H1 (cell line): ENCODE data around the gene DCAF15. TPM values are rescaled to one million over a fixed set of nuclear protein-coding genes. Genes with fewer than 3 reads are reported as not detected.

Experiments
- CTCF ChIA-PET: fragments of 300-600 bp; sonication (Branson Sonifier 250); formaldehyde crosslinking; loops from one replicate; lab custom pipeline; 2021; ENCODE audit not compliant: partially characterized antibody; lab: Charles Lee
- POLR2A ChIA-PET: fragments of 300-600 bp; sonication (Branson Sonifier 250); formaldehyde crosslinking; loops from one replicate; lab custom pipeline; 2021; ENCODE audit warnings: inconsistent platforms; ENCODE audit not compliant: partially characterized antibody; lab: Charles Lee
- DNase-seq, 2 experiments: peaks; one replicate each; pipeline versions ENCODE4 v3.0.0 to v3.0.0-alpha.2; 2010 to 2022; ENCODE audit warnings: low spot score in 2 of 2, low read depth in 1 of 2, mixed read lengths in 1 of 2
- FAIRE-seq: peaks from 2 replicates; lab custom pipeline; 2011; peaks lifted over from hg19 to GRCh38; lab: Jason Lieb, UNC
- H2AFZ ChIP-seq: 2 replicates; pipeline ENCODE4 v1.8.1; 2012; ENCODE audit warnings: low read length, inconsistent platforms
- H2AK5ac ChIP-seq: 2 replicates; pipeline ENCODE4 v1.6.1; 2013; ENCODE audit warnings: low read depth, low read length
- H2BK120ac ChIP-seq: replicated peaks from 2 replicates; pipeline ENCODE3; 2013; ENCODE audit warnings: low read depth, low read length, inconsistent platforms
- H2BK12ac ChIP-seq: 2 replicates; pipeline ENCODE4 v1.6.1; 2013; ENCODE audit warnings: low read depth, low read length
- H2BK15ac ChIP-seq: 2 replicates; pipeline ENCODE4 v1.6.1; 2013; ENCODE audit warnings: low read length
- H2BK20ac ChIP-seq: 2 replicates; pipeline ENCODE4 v1.6.1; 2013; ENCODE audit warnings: low read length
- H2BK5ac ChIP-seq: 2 replicates; pipeline ENCODE4 v1.6.1; 2013; ENCODE audit warnings: low read depth, low read length
- H3K14ac ChIP-seq: 2 replicates; pipeline ENCODE4 v1.6.1; 2013; ENCODE audit warnings: inconsistent platforms; ENCODE audit not compliant: insufficient read length
- H3K18ac ChIP-seq: 2 replicates; pipeline ENCODE4 v1.6.1; 2013; ENCODE audit warnings: low read length; ENCODE audit errors: extremely low read depth
- H3K23ac ChIP-seq: 2 replicates; pipeline ENCODE4 v1.6.1; 2013; ENCODE audit warnings: inconsistent platforms; ENCODE audit not compliant: insufficient read length
- H3K23me2 ChIP-seq: 2 replicates; pipeline ENCODE4 v1.6.1; 2013; ENCODE audit warnings: low read depth, low read length
- H3K27ac ChIP-seq: 2 replicates; pipeline ENCODE4 v1.6.1; 2011; ENCODE audit warnings: low read depth, low read length, inconsistent platforms
- H3K27me3 ChIP-seq, 4 experiments: replicated peaks in 1 of 4; 1 replicate in 1 of 4; 2 replicates in 3 of 4; pipeline versions ENCODE4 v1.6.1 to v1.8.1; 2011 to 2013; ENCODE audit warnings: low read length in 3 of 4, mild to moderate bottlenecking in 3 of 4, inconsistent platforms in 2 of 4, mixed read lengths in 2 of 4, moderate library complexity in 1 of 4; ENCODE audit not compliant: control insufficient read depth in 3 of 4, insufficient read depth in 3 of 4; ENCODE audit errors: extremely low read depth in 1 of 4
- H3K36me3 ChIP-seq, 4 experiments: 2 replicates each; pipeline versions ENCODE4 v1.6.1 to v1.8.1; 2011 to 2013; ENCODE audit warnings: mild to moderate bottlenecking in 4 of 4, low read length in 3 of 4, moderate library complexity in 2 of 4, control low read depth in 1 of 4, inconsistent platforms in 1 of 4; ENCODE audit not compliant: insufficient read depth in 4 of 4, control insufficient read depth in 2 of 4
- H3K4ac ChIP-seq: replicated peaks from 2 replicates; pipeline ENCODE3; 2013; ENCODE audit warnings: low read length, low read depth, mixed read lengths, inconsistent platforms; ENCODE audit not compliant: insufficient read length
- H3K4me1 ChIP-seq, 4 experiments: replicated peaks in 1 of 4; 1 replicate in 1 of 4; 2 replicates in 3 of 4; pipeline versions ENCODE4 v1.6.1 to v1.8.1; 2011 to 2013; ENCODE audit warnings: low read length in 3 of 4, inconsistent platforms in 2 of 4, mixed read lengths in 1 of 4; ENCODE audit not compliant: insufficient read depth in 4 of 4, control insufficient read depth in 3 of 4
- H3K4me2 ChIP-seq, 2 experiments: 2 replicates each; pipeline versions ENCODE4 v1.6.1 to v1.8.1; 2011 to 2013; ENCODE audit warnings: low read depth in 2 of 2, low read length in 2 of 2, control low read depth in 1 of 2, inconsistent platforms in 1 of 2, mild to moderate bottlenecking in 1 of 2; ENCODE audit not compliant: insufficient read depth in 1 of 2
- H3K4me3 ChIP-seq, 4 experiments: fragments of 200-600, 300-600 bp in 1 of 4; sonication (generic), shearing (Covaris generic), sonication (Bioruptor Twin) in 1 of 4; 2 replicates each; pipeline versions ENCODE4 v1.5.1 to v1.8.1; 2011 to 2016; ENCODE audit warnings: low read length in 4 of 4, low read depth in 3 of 4, control low read depth in 2 of 4, inconsistent platforms in 2 of 4, mild to moderate bottlenecking in 2 of 4, mixed read lengths in 1 of 4, moderate library complexity in 1 of 4; ENCODE audit not compliant: insufficient read depth in 2 of 4; ENCODE audit errors: extremely low read depth in 1 of 4
- H3K56ac ChIP-seq: replicated peaks from 2 replicates; pipeline ENCODE3; 2013; ENCODE audit warnings: low read depth, mild to moderate bottlenecking, mixed read lengths, low read length, inconsistent platforms; ENCODE audit not compliant: insufficient read length
- H3K79me1 ChIP-seq: 2 replicates; pipeline ENCODE4 v1.6.1; 2013; ENCODE audit warnings: low read depth, low read length, control low read depth
- H3K79me2 ChIP-seq, 2 experiments: 2 replicates each; pipeline versions ENCODE4 v1.6.1 to v1.8.1; 2012 to 2013; ENCODE audit warnings: low read length in 2 of 2, mild to moderate bottlenecking in 2 of 2, inconsistent platforms in 1 of 2; ENCODE audit not compliant: insufficient read depth in 2 of 2, control insufficient read depth in 1 of 2
- H3K9ac ChIP-seq, 4 experiments: replicated peaks in 1 of 4; 1 replicate in 1 of 4; 2 replicates in 3 of 4; pipeline versions ENCODE4 v1.6.1 to v1.8.1; 2011 to 2013; ENCODE audit warnings: low read depth in 3 of 4, low read length in 3 of 4, control low read depth in 2 of 4, mild to moderate bottlenecking in 2 of 4, moderate library complexity in 2 of 4, inconsistent platforms in 1 of 4; ENCODE audit errors: extremely low read depth in 1 of 4
- H3K9me3 ChIP-seq, 2 experiments: 2 replicates each; pipeline versions ENCODE4 v1.6.1 to v1.8.1; 2012 to 2013; ENCODE audit warnings: mild to moderate bottlenecking in 2 of 2, moderate library complexity in 2 of 2, control low read depth in 1 of 2, inconsistent platforms in 1 of 2, low read depth in 1 of 2, low read length in 1 of 2, mixed read lengths in 1 of 2; ENCODE audit not compliant: insufficient read depth in 2 of 2
- H4K20me1 ChIP-seq, 2 experiments: replicated peaks in 1 of 2; 2 replicates each; pipeline versions ENCODE3 to v1.8.1; 2011 to 2013; ENCODE audit warnings: inconsistent platforms in 2 of 2, low read length in 2 of 2, mild to moderate bottlenecking in 1 of 2; ENCODE audit not compliant: insufficient read depth in 2 of 2, control insufficient read depth in 1 of 2
- H4K5ac ChIP-seq: 2 replicates; pipeline ENCODE4 v1.6.1; 2013; ENCODE audit warnings: low read length, low read depth, mixed read lengths, inconsistent platforms; ENCODE audit not compliant: insufficient read length
- H4K8ac ChIP-seq: 2 replicates; pipeline ENCODE4 v1.8.0; 2013; ENCODE audit warnings: mild to moderate bottlenecking, moderate library complexity, low read length, inconsistent platforms; ENCODE audit not compliant: insufficient read depth; ENCODE audit errors: extremely low read depth
- H4K91ac ChIP-seq: replicated peaks from 2 replicates; pipeline ENCODE3; 2013; ENCODE audit warnings: low read length, mixed read lengths, inconsistent platforms; ENCODE audit not compliant: insufficient read length
- ATF2 ChIP-seq: IDR thresholded peaks from 2 replicates; pipeline ENCODE4 v1.6.1; 2012; ENCODE audit warnings: low read length, inconsistent platforms
- CEBPB ChIP-seq: IDR thresholded peaks from 2 replicates; pipeline ENCODE4 v1.6.1; 2012; ENCODE audit warnings: low read depth, low read length
- CHD1 ChIP-seq: IDR thresholded peaks from 2 replicates; pipeline ENCODE4 v1.6.1; 2012; ENCODE audit warnings: low read depth, low read length, improper control_type of control experiment
- CREB1 ChIP-seq: IDR thresholded peaks from 2 replicates; pipeline ENCODE4 v1.6.1; 2012; ENCODE audit warnings: inconsistent platforms
- KDM5A ChIP-seq: fragments of 200-600 bp; IDR thresholded peaks from 2 replicates; pipeline ENCODE4 v1.7.1; 2012; ENCODE audit warnings: mild to moderate bottlenecking, low read length, inconsistent platforms, mixed read lengths
- SIN3A ChIP-seq, 2 experiments: IDR thresholded peaks in 1 of 2; conservative IDR thresholded peaks in 1 of 2; 2 replicates each; pipeline ENCODE4 v1.6.1; 2011 to 2012; ENCODE audit warnings: low read length in 2 of 2, improper control_type of control experiment in 1 of 2, low read depth in 1 of 2, mild to moderate bottlenecking in 1 of 2
- SIX5 ChIP-seq: IDR thresholded peaks from 2 replicates; pipeline ENCODE4 v1.6.1; 2011; ENCODE audit warnings: mild to moderate bottlenecking, low read depth, low read length
- TAF1 ChIP-seq: IDR thresholded peaks from 2 replicates; pipeline ENCODE4 v1.6.1; 2011; ENCODE audit warnings: mild to moderate bottlenecking, low read depth, low read length
- WGBS, 2 experiments: shearing (Covaris generic) in 1 of 2; methylation state at CpG; one replicate each; pipeline versions ENCODE4 v1.1.6 to v1.1.7; 2013 to 2015; ENCODE audit warnings: low lambda C conversion rate in 2 of 2, mixed read lengths in 2 of 2, inconsistent platforms in 1 of 2, low coverage in 1 of 2, missing lambda C conversion rate in 1 of 2; ENCODE audit not compliant: insufficient replicate concordance in 2 of 2, insufficient coverage in 1 of 2, insufficient read length in 1 of 2; ENCODE audit errors: extremely low coverage in 1 of 2, missing lambda C conversion rate in 1 of 2; 5-methylcytosine and 5-hydroxymethylcytosine counted together
- polyA plus RNA-seq, 7 experiments: library from polyadenylated mRNA; depleted of rRNA in 3 of 7; stranded (reverse) in 5 of 7; unstranded in 2 of 7; fragments of >200 nt in 5 of 7; fragments of 200-250 nt in 2 of 7; gene quantifications; 1 replicate in 5 of 7; 2 replicates in 1 of 7; 4 replicates in 1 of 7; pipeline versions ENCODE4 v1.2.1 to v1.2.3, GENCODE V29; 2011 to 2013; ENCODE audit warnings: missing spikeins in 2 of 7, mixed read lengths in 2 of 7
- total RNA-seq: library from RNA; stranded (reverse); fragmentation: NEBNext Ultra II Directional; extraction: Animal tissue kit (Norgen Biotek cat#: 25700); gene quantifications from 2 replicates; pipeline ENCODE4 v1.2.1, GENCODE V29; 2021

The DCAF15 gene
- total and polyA plus RNA-seq, 2 of the 8 experiments (the other 6 are each of a cell fraction or from before 2014, with no cell fraction given) = 68.7 to 80.8 TPM

GRCh38 chr19:13932149-13932637, 20.1 kb upstream of the DCAF15 start:
- H4K5ac ChIP-seq = no peak overlapping the region
- peaks cover 3 to 27% (median 9%) of the 10 kb centered on the region in 4 experiments for H3K4me1 ChIP-seq
- peaks cover 0 to 6% of the 10 kb centered on the region in 2 experiments for H4K20me1 ChIP-seq
- no peaks in the 10 kb centered on the region for H3K79me2 ChIP-seq
- H2BK12ac ChIP-seq = no peak overlapping the region
- no peak overlapping the region for H3K27ac ChIP-seq
- H2BK15ac ChIP-seq = no peak overlapping the region
- H3K9me3 ChIP-seq = no peaks in the 10 kb centered on the region
- no peak overlapping the region for H3K9ac ChIP-seq
- H2AK5ac ChIP-seq = no peak overlapping the region
- ChIA-PET POLR2A (interaction anchor here (1.2 to 5.4 kb wide), 7 partner anchors 8 to 55 kb away, joined by 3 to 39 read pairs (median 9); partner anchors contain the start of gene DCAF15), CTCF (interaction anchor here (0.8 to 3.5 kb wide), 15 partner anchors 13 to 141 kb away, joined by 3 to 19 read pairs (median 6); partner anchors contain the start of genes MISP3 and PALM3)
- FAIRE-seq = no peak
- no peak overlapping the region for H3K4me3 ChIP-seq
- no peak overlapping the region for H4K91ac ChIP-seq
- H3K18ac ChIP-seq = no peak overlapping the region
- no peaks in the 10 kb centered on the region for H3K27me3 ChIP-seq
- H2BK120ac ChIP-seq = no peak overlapping the region
- H3K4ac ChIP-seq = no peak overlapping the region
- 91% methylated on average over 6 of the region's 6 CpGs; no CpG with 5 or more reads in 1 of the 2 experiments for WGBS, 2 experiments
- peaks cover 3% of the 10 kb centered on the region; the same call in 1 of the 2 replicates for H3K79me1 ChIP-seq
- no peak overlapping the region for H2BK20ac ChIP-seq
- DNase-seq = no peak
- H2AFZ ChIP-seq = no peak overlapping the region
- TF ChIP-seq KDM5A (no peak), ATF2 (no peak), SIX5 (no peak), CEBPB (no peak), CREB1 (no peak), SIN3A (conservative IDR thresholded peaks at IDR 0.05 in 1 of 2, IDR thresholded peaks at IDR 0.05 in 1 of 2; ENCODE audit: low read depth in 1 of 2, low read length in 2 of 2) (no peak), CHD1 (no peak), TAF1 (no peak)
- H3K23me2 ChIP-seq = peaks cover 9% of the 10 kb centered on the region; the same call in 1 of the 2 replicates
- H3K36me3 ChIP-seq = peaks cover 0 to 13% (median 4%) of the 10 kb centered on the region in 4 experiments; a peak in 6 of 8 replicates
- no peak overlapping the region for H4K8ac ChIP-seq
- no peak overlapping the region for H3K56ac ChIP-seq
- H3K23ac ChIP-seq = no peak overlapping the region
- H2BK5ac ChIP-seq = no peak overlapping the region
- H3K4me2 ChIP-seq = no peak overlapping the region
- no peak overlapping the region for H3K14ac ChIP-seq
